Calu3 (cell line): ENCODE results near the gene KIF3B. TPM values are rescaled to one million over a fixed set of nuclear protein-coding genes. Genes with fewer than 3 reads are reported as not detected.

Source experiments
- BruUV-seq: library from RNA; stranded (reverse); fragments of 400-500 nt; replicated peaks from 2 replicates; lab custom pipeline; 2021; lab: Mats Ljungman, UMichigan
- CTCF ChIA-PET: fragments of 300-600 bp; sonication (Branson Sonifier 250); formaldehyde crosslinking; loops from one replicate; lab custom pipeline; 2022; ENCODE audit warnings: antibody characterized with exemption; lab: Charles Lee
- DNase-seq: peaks from one replicate; pipeline ENCODE4 v3.0.0; 2022
- H3K27ac Mint-ChIP-seq: one replicate; pipeline ENCODE4 v1.8.0; 2022; ENCODE audit warnings: mixed read lengths; ENCODE audit not compliant: unreplicated experiment
- H3K27me3 Mint-ChIP-seq: one replicate; pipeline ENCODE4 v1.8.0; 2022; ENCODE audit warnings: mixed read lengths; ENCODE audit not compliant: unreplicated experiment
- H3K36me3 Mint-ChIP-seq: one replicate; pipeline ENCODE4 v1.8.0; 2022; ENCODE audit warnings: mild to moderate bottlenecking, moderate library complexity, mixed read lengths; ENCODE audit not compliant: insufficient read depth, unreplicated experiment
- H3K4me1 Mint-ChIP-seq: one replicate; pipeline ENCODE4 v1.8.0; 2022; ENCODE audit warnings: mild to moderate bottlenecking, low read depth, mixed read lengths; ENCODE audit not compliant: unreplicated experiment
- H3K4me3 Mint-ChIP-seq: one replicate; pipeline ENCODE4 v1.8.0; 2022; ENCODE audit warnings: mild to moderate bottlenecking, low read depth, moderate library complexity, mixed read lengths; ENCODE audit not compliant: unreplicated experiment
- H3K9me3 Mint-ChIP-seq: one replicate; pipeline ENCODE4 v1.8.0; 2022; ENCODE audit warnings: low read depth, mixed read lengths; ENCODE audit not compliant: unreplicated experiment
- intact Hi-C: fragments of 100-400 bp; cut with micrococcal nuclease; formaldehyde crosslinking; loops from one replicate; pipeline ENCODE4 v1.10.0; 2022; ENCODE audit not compliant: unreplicated experiment
- total RNA-seq: library from RNA; stranded (reverse); gene quantifications from 2 replicates; pipeline ENCODE4 v1.2.3, GENCODE V29; 2022
- TF ChIP-seq, protein P1 (sequence below): fragments of 200-600 bp; IDR thresholded peaks from one replicate; pipeline ENCODE4 v1.8.0; 2022; ENCODE audit warnings: antibody characterized with exemption; ENCODE audit not compliant: unreplicated experiment

Gene KIF3B
- total RNA-seq, 1 experiment from 2014 or later, result 51.2 TPM

DNA sequence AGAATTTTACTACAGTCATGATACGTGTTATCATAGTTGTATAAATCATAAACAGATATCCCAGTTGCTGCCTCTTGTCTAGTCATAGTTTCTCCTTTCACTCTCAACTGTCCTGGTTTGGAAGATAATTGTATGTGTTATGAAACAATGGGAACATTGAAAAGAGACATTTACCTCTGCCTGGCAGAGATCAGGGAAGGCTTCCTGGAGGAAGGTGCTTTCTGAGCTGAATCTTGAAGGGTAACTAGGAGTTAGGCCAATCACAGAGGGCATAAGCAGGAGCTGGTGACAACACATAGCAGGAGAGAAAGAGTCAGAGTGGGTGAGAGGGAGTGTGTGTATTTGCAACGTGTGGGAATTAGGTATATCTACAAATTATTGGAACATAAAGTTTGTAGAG is 86.0 kb downstream of the KIF3B start:
- peak overlapping the region; percentile 1 for H3K27ac Mint-ChIP-seq
- TF ChIP-seq, protein P1, sequence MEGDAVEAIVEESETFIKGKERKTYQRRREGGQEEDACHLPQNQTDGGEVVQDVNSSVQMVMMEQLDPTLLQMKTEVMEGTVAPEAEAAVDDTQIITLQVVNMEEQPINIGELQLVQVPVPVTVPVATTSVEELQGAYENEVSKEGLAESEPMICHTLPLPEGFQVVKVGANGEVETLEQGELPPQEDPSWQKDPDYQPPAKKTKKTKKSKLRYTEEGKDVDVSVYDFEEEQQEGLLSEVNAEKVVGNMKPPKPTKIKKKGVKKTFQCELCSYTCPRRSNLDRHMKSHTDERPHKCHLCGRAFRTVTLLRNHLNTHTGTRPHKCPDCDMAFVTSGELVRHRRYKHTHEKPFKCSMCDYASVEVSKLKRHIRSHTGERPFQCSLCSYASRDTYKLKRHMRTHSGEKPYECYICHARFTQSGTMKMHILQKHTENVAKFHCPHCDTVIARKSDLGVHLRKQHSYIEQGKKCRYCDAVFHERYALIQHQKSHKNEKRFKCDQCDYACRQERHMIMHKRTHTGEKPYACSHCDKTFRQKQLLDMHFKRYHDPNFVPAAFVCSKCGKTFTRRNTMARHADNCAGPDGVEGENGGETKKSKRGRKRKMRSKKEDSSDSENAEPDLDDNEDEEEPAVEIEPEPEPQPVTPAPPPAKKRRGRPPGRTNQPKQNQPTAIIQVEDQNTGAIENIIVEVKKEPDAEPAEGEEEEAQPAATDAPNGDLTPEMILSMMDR, result no peak
- intact Hi-C loops, result no loop called here
- peaks cover 21% of the 10 kb centered on the region for H3K36me3 Mint-ChIP-seq
- no peak for DNase-seq
- H3K4me3 Mint-ChIP-seq, result no peak overlapping the region
- H3K4me1 Mint-ChIP-seq, result peaks cover 55% of the 10 kb centered on the region
- H3K9me3 Mint-ChIP-seq, result no peaks in the 10 kb centered on the region
- BruUV-seq, result no TSS peak
- CTCF ChIA-PET, result no interaction called here
- no peaks in the 10 kb centered on the region for H3K27me3 Mint-ChIP-seq

- Mint-ChIP-seq H3K4me3 (no peak overlapping the region), H3K27ac (no peak overlapping the region), H3K4me1 (peaks cover 54% of the 10 kb centered on the region), H3K27me3 (no peaks in the 10 kb centered on the region), H3K9me3 (no peaks in the 10 kb centered on the region), H3K36me3 (peaks cover 9% of the 10 kb centered on the region)
- no peak for DNase-seq
- CTCF ChIA-PET, result no interaction called here
- TF ChIP-seq, protein P1, result no peak
- intact Hi-C loops, result loop anchor here (5.0 kb wide), 1 partner anchor 48 kb away; no protein-coding TSS in a partner anchor
- no TSS peak for BruUV-seq
Observed at GRCh38 chr20:32364554-32365208, 87.2 kb downstream of the KIF3B start.

- H3K4me1 Mint-ChIP-seq, result peaks cover 48% of the 10 kb centered on the region
- BruUV-seq, result no TSS peak
- no peak overlapping the region for H3K4me3 Mint-ChIP-seq
- intact Hi-C loops, result loop anchor here (5.0 kb wide), 1 partner anchor 47 kb away; no protein-coding TSS in a partner anchor
- DNase-seq, result no peak
- peaks cover 4% of the 10 kb centered on the region for H3K36me3 Mint-ChIP-seq
- CTCF ChIA-PET, result no interaction called here
- TF ChIP-seq, protein P1, result no peak
- H3K27me3 Mint-ChIP-seq, result no peaks in the 10 kb centered on the region
- no peak overlapping the region for H3K27ac Mint-ChIP-seq
- H3K9me3 Mint-ChIP-seq, result no peaks in the 10 kb centered on the region
Observed at GRCh38 chr20:32365564-32365963, 88.1 kb downstream of the KIF3B start.

DNA sequence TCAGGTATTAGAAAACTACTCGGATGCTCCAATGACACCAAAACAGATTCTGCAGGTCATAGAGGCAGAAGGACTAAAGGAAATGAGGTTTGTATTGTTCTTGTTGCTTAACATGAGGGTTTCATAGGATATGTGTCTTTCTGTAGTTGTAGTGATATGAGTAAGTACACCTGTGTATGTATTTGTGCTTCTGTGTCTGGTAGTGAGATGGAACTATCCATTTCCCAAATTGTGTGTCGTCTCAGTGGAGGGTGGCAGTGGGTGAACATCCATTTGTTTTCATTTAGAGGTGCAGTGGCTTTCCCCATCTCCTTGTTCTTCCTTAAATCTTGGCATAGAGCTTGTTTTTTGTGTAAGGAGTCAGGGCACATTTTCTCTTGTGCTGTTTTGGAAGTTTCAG is 88.9 kb downstream of the KIF3B start:
- Mint-ChIP-seq H3K36me3 (peaks cover 8% of the 10 kb centered on the region), H3K4me1 (peaks cover 48% of the 10 kb centered on the region), H3K27ac (no peak overlapping the region), H3K9me3 (no peaks in the 10 kb centered on the region), H3K27me3 (no peaks in the 10 kb centered on the region), H3K4me3 (no peak overlapping the region)
- TF ChIP-seq, protein P1, result no peak
- no TSS peak for BruUV-seq
- DNase-seq, result no peak
- intact Hi-C loops, result loop anchor here (5.0 kb wide), 1 partner anchor 46 kb away; no protein-coding TSS in a partner anchor
- CTCF ChIA-PET, result no interaction called here
